ENCODE measurements around the gene STARD13.

DNA sequence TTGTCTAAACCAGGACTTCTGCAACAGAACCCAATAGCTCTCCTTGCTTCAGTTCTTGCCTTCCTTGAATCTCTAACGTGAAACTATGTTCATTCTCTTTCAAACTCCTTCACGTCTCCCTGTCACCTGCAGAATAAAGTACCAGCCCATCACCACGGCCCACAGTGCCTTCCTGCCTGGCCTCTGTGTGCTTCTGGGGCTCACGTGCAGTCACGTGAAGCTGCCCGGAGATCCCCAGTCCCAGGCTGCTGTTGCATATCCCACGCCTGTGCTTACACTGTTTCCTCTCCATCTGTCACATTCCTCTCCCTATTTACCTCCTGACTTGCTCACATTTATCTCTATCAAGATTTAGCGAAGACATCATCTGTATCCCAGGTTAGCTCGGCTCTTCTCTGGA is 102.8 kb downstream of the STARD13 start:
- TF ChIP-seq EGR1 (IDR thresholded peaks at IDR 0.05) = no peak
- TF ChIP-seq EP300 (IDR thresholded peaks at IDR 0.05; ENCODE audit: borderline replicate concordance) = no peak
- TF ChIP-seq, protein P1, sequence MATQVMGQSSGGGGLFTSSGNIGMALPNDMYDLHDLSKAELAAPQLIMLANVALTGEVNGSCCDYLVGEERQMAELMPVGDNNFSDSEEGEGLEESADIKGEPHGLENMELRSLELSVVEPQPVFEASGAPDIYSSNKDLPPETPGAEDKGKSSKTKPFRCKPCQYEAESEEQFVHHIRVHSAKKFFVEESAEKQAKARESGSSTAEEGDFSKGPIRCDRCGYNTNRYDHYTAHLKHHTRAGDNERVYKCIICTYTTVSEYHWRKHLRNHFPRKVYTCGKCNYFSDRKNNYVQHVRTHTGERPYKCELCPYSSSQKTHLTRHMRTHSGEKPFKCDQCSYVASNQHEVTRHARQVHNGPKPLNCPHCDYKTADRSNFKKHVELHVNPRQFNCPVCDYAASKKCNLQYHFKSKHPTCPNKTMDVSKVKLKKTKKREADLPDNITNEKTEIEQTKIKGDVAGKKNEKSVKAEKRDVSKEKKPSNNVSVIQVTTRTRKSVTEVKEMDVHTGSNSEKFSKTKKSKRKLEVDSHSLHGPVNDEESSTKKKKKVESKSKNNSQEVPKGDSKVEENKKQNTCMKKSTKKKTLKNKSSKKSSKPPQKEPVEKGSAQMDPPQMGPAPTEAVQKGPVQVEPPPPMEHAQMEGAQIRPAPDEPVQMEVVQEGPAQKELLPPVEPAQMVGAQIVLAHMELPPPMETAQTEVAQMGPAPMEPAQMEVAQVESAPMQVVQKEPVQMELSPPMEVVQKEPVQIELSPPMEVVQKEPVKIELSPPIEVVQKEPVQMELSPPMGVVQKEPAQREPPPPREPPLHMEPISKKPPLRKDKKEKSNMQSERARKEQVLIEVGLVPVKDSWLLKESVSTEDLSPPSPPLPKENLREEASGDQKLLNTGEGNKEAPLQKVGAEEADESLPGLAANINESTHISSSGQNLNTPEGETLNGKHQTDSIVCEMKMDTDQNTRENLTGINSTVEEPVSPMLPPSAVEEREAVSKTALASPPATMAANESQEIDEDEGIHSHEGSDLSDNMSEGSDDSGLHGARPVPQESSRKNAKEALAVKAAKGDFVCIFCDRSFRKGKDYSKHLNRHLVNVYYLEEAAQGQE (IDR thresholded peaks at IDR 0.05; ENCODE audit: low read depth) = no peak
- TF ChIP-seq TEAD4 (IDR thresholded peaks at IDR 0.05) = no peak
- TF ChIP-seq TAF1 (IDR thresholded peaks at IDR 0.05; ENCODE audit: low read depth) = no peak

All from Ishikawa (cell line).